Hepatocyte (in vitro differentiated cells): ENCODE results near the gene CYTH1. TPM values are rescaled to one million over a fixed set of nuclear protein-coding genes. Genes with fewer than 3 reads are reported as not detected.

Experiments used
- DNase-seq: peaks from one replicate; pipeline ENCODE4 v3.0.0-alpha.2; 2016; ENCODE audit warnings: low spot score
- H2AFZ ChIP-seq: fragments of 200-600 bp; sonication (generic); 2 replicates; pipeline ENCODE4 v1.6.0; 2016; ENCODE audit warnings: antibody characterized with exemption, mild to moderate bottlenecking
- H3K27ac ChIP-seq: fragments of 200-600 bp; sonication (generic); 2 replicates; pipeline ENCODE4 v1.5.1; 2016; ENCODE audit warnings: mild to moderate bottlenecking
- H3K27me3 ChIP-seq: fragments of 200-600 bp; sonication (generic); 2 replicates; pipeline ENCODE4 v1.6.1; 2016
- H3K36me3 ChIP-seq: fragments of 200-600 bp; sonication (generic); replicated peaks from 2 replicates; pipeline ENCODE4 v1.5.1; 2016; ENCODE audit warnings: low read depth; ENCODE audit not compliant: insufficient read depth
- H3K4me1 ChIP-seq: fragments of 200-600 bp; sonication (generic); 2 replicates; pipeline ENCODE4 v1.5.1; 2016; ENCODE audit warnings: mild to moderate bottlenecking, moderate library complexity; ENCODE audit not compliant: insufficient read depth
- H3K4me2 ChIP-seq: fragments of 200-600 bp; sonication (generic); 2 replicates; pipeline ENCODE4 v1.6.0; 2016
- H3K4me3 ChIP-seq: fragments of 200-600 bp; sonication (generic); 2 replicates; pipeline ENCODE4 v1.5.1; 2016; ENCODE audit warnings: mild to moderate bottlenecking
- H3K79me2 ChIP-seq: fragments of 200-600 bp; sonication (generic); 2 replicates; pipeline ENCODE4 v1.6.0; 2017; ENCODE audit warnings: mild to moderate bottlenecking
- H3K9me2 ChIP-seq: fragments of 200-600 bp; sonication (generic); replicated peaks from 2 replicates; pipeline ENCODE4 v1.6.0; 2017; ENCODE audit warnings: mild to moderate bottlenecking; ENCODE audit not compliant: insufficient read depth
- H3K9me3 ChIP-seq: fragments of 200-600 bp; sonication (generic); 2 replicates; pipeline ENCODE4 v1.5.1; 2016; ENCODE audit warnings: low read depth, mild to moderate bottlenecking
- H4K20me1 ChIP-seq: fragments of 200-600 bp; sonication (generic); 2 replicates; pipeline ENCODE4 v1.6.0; 2016; ENCODE audit warnings: mild to moderate bottlenecking; ENCODE audit not compliant: insufficient read depth, poor library complexity, severe bottlenecking
- EZH2 ChIP-seq: fragments of 200-600 bp; sonication (generic); IDR thresholded peaks from 2 replicates; pipeline ENCODE4 v1.6.1; 2016; ENCODE audit warnings: antibody characterized with exemption, mild to moderate bottlenecking, borderline replicate concordance
- EZH2phosphoT487 ChIP-seq: fragments of 200-600 bp; sonication (generic); IDR thresholded peaks from one replicate; pipeline ENCODE4 v1.6.1; 2018; ENCODE audit warnings: antibody characterized with exemption, mild to moderate bottlenecking, low read depth, moderate library complexity; ENCODE audit not compliant: unreplicated experiment, severe bottlenecking
- WGBS: methylation state at CpG from one replicate; pipeline ENCODE4 v1.1.6; 2016; ENCODE audit warnings: low lambda C conversion rate; ENCODE audit errors: missing lambda C conversion rate; 5-methylcytosine and 5-hydroxymethylcytosine counted together
- polyA plus RNA-seq: library from polyadenylated mRNA; unstranded; fragments of >200 nt; fragmentation: Nextera tagmentation; extraction: Ambion mirVana; gene quantifications from 2 replicates; pipeline ENCODE4 v1.2.1, GENCODE V29; 2016
- total RNA-seq: library from RNA; depleted of rRNA; stranded (reverse); fragments of >200 nt; gene quantifications from 2 replicates; pipeline ENCODE4 v1.2.3, GENCODE V29; 2014
- TF ChIP-seq, protein P1 (sequence below): fragments of 200-600 bp; sonication (generic); IDR thresholded peaks from 2 replicates; pipeline ENCODE4 v1.5.1; 2016; ENCODE audit warnings: antibody characterized with exemption, mild to moderate bottlenecking; ENCODE audit not compliant: poor library complexity

Gene CYTH1
- total and polyA plus RNA-seq, 2 experiments from 2014 or later = 38.5 to 44.4 TPM

DNA sequence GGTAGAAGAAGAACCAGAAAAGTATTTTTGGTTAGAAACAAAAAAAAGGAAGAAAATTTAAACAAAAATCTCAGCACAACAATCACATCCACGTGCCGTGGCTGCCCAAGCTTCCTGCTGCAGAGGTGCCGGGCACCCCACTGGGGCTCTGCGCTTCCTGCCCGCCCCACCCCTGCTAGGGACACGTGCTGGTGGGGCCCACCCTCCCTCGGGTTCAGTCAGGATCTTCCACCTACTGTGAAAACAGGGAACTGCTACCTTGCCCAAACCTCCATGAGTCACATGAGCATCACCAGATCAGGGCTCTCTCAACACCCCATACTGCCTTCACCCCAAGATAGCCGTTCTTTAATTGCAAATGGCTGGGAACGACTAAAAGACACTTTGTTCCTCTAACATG is 24.4 kb upstream of the CYTH1 start:
- no peak for DNase-seq
- Histone ChIP-seq H3K4me3 (no peak overlapping the region), H3K36me3 (peaks cover 4% of the 10 kb centered on the region), H3K27me3 (no peaks in the 10 kb centered on the region), H2AFZ (no peak overlapping the region), H4K20me1 (no peaks in the 10 kb centered on the region), H3K27ac (no peak overlapping the region), H3K9me3 (no peaks in the 10 kb centered on the region), H3K4me1 (no peaks in the 10 kb centered on the region), H3K79me2 (no peaks in the 10 kb centered on the region), H3K9me2 (no peaks in the 10 kb centered on the region), H3K4me2 (no peak overlapping the region)
- no peak for TF ChIP-seq EZH2
- TF ChIP-seq, protein P1, sequence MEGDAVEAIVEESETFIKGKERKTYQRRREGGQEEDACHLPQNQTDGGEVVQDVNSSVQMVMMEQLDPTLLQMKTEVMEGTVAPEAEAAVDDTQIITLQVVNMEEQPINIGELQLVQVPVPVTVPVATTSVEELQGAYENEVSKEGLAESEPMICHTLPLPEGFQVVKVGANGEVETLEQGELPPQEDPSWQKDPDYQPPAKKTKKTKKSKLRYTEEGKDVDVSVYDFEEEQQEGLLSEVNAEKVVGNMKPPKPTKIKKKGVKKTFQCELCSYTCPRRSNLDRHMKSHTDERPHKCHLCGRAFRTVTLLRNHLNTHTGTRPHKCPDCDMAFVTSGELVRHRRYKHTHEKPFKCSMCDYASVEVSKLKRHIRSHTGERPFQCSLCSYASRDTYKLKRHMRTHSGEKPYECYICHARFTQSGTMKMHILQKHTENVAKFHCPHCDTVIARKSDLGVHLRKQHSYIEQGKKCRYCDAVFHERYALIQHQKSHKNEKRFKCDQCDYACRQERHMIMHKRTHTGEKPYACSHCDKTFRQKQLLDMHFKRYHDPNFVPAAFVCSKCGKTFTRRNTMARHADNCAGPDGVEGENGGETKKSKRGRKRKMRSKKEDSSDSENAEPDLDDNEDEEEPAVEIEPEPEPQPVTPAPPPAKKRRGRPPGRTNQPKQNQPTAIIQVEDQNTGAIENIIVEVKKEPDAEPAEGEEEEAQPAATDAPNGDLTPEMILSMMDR = no peak
- TF ChIP-seq EZH2phosphoT487 = no peak
- 90% methylated on average over 9 of the region's 9 CpGs for WGBS

DNA sequence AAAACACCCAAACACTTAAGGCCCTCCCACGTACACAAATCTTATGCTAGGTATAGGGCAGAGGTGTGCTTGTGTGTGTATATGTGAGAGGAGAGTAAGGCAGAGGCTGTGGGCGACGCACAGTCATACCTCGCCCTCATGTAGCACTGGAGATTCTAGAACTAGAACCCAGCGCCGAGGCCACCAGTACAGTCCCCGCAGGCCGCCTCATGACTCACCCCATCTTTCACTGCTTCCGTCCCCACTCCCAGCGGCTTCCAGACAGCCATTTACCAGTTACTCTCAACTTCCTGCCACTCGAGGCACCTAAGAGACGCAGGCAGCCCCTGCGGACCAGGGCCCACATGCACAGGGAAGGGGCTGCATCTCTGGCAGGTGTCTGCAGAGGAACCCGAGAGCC is 23.2 kb upstream of the CYTH1 start:
- TF ChIP-seq EZH2phosphoT487 = no peak
- TF ChIP-seq EZH2 = no peak
- Histone ChIP-seq H3K27ac (no peak overlapping the region), H3K36me3 (peaks cover 4% of the 10 kb centered on the region), H4K20me1 (no peaks in the 10 kb centered on the region), H3K79me2 (no peaks in the 10 kb centered on the region), H3K4me3 (no peak overlapping the region), H2AFZ (no peak overlapping the region), H3K9me2 (no peaks in the 10 kb centered on the region), H3K9me3 (no peaks in the 10 kb centered on the region), H3K27me3 (no peaks in the 10 kb centered on the region), H3K4me1 (no peaks in the 10 kb centered on the region), H3K4me2 (no peak overlapping the region)
- WGBS = 94% methylated on average over 14 of the region's 14 CpGs
- no peak for DNase-seq

DNA sequence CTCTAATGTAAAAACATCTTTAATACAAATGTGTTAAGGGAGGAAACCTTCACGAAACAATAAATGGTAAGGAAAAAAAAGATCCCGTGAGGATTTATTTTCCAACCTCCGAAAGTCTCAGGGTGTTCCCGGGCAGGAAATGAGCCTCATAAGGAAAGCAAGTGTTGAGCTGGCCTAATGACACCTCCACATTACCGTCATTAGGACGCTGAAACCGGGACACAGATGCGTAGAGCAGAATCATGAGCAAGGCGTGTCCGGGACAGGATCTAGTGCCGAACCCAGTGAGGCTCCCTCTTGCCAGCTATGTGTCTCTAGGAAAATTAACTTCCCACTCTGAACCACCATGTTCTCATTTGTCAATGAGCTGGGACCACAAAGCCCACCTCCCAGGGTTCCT is 22.7 kb upstream of the CYTH1 start:
- Histone ChIP-seq H3K4me1 (no peaks in the 10 kb centered on the region), H3K9me2 (no peaks in the 10 kb centered on the region), H3K9me3 (no peaks in the 10 kb centered on the region), H4K20me1 (no peaks in the 10 kb centered on the region), H3K4me3 (no peak overlapping the region), H3K27ac (no peak overlapping the region), H3K36me3 (no peaks in the 10 kb centered on the region), H3K27me3 (no peaks in the 10 kb centered on the region), H2AFZ (no peak overlapping the region), H3K4me2 (no peak overlapping the region), H3K79me2 (no peaks in the 10 kb centered on the region)
- 95% methylated on average over 11 of the region's 11 CpGs for WGBS
- DNase-seq = no peak
- TF ChIP-seq EZH2phosphoT487 = no peak
- TF ChIP-seq, protein P1 = no peak
- no peak for TF ChIP-seq EZH2

DNA sequence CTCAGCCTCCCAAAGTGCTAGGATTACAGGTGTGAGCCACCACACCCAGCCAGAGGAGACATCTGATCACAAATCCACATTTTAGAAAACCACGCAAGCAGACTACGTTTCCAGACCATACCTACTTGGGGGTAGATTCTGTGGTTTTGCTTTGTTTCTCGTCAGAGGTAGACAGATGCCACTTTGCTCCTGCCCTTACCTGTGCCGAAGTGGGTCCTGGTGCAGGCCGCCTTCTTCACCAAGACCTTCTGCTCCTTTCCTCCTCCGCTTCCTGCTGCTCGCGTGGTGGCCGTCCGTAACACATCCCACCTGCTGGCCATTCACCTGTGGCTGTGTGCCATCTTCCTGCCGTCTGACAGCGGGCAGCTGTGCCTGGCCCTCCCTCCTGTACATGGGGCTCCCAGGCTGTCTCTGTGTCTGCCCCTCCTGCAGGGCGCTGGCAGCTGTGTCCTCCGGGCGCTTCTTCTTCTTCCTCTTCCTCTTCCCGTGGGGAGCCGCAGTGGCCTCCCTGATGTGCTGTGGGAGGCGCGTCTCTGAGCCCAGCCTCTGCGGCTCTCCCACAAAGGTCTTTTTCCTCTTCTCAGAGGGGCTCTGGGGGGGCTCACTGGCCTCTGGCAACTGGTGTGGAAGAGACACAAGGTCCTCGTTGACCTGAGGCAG is 21.2 kb upstream of the CYTH1 start:
- H3K79me2 ChIP-seq = no peaks in the 10 kb centered on the region
- no peaks in the 10 kb centered on the region for H3K4me1 ChIP-seq
- no peak overlapping the region for H3K27ac ChIP-seq
- H2AFZ ChIP-seq = no peak overlapping the region
- 97% methylated on average over 21 of the region's 21 CpGs for WGBS
- TF ChIP-seq EZH2phosphoT487 (no peak), EZH2 (no peak)
- TF ChIP-seq, protein P1 = no peak
- H3K27me3 ChIP-seq = no peaks in the 10 kb centered on the region
- no peaks in the 10 kb centered on the region for H3K36me3 ChIP-seq
- no peak for DNase-seq
- H3K4me2 ChIP-seq = no peak overlapping the region
- no peak overlapping the region for H3K4me3 ChIP-seq
- H3K9me2 ChIP-seq = no peaks in the 10 kb centered on the region
- H4K20me1 ChIP-seq = no peaks in the 10 kb centered on the region
- no peaks in the 10 kb centered on the region for H3K9me3 ChIP-seq
